Ascending aorta (tissue), 2 donors: ENCODE data around the gene ABCG5. TPM values are rescaled to one million over a fixed set of nuclear protein-coding genes. Genes with fewer than 3 reads are reported as not detected.

ENCODE experiments used
- DNase-seq, 2 donors: peaks; one replicate each; pipeline ENCODE4 v3.0.0-alpha.2; 2019; ENCODE audit warnings: low spot score in 2 of 2
- H3K27ac ChIP-seq, 2 donors: fragments of 200-600 bp; sonication (generic); one replicate each; pipeline ENCODE4 v1.5.1; 2016 to 2017; ENCODE audit warnings: mild to moderate bottlenecking in 1 of 2
- H3K27me3 ChIP-seq: fragments of 200-600 bp; sonication (generic); one replicate; pipeline ENCODE4 v1.5.1; 2017
- H3K36me3 ChIP-seq, 2 donors: fragments of 200-600 bp; sonication (generic); one replicate each; pipeline ENCODE4 v1.5.1; 2016
- H3K4me1 ChIP-seq, 2 donors: fragments of 200-600 bp; sonication (generic); one replicate each; pipeline ENCODE4 v1.5.1; 2016 to 2017; ENCODE audit warnings: mild to moderate bottlenecking in 1 of 2
- H3K4me3 ChIP-seq, 2 donors: fragments of 200-600 bp; sonication (generic); one replicate each; pipeline ENCODE4 v1.5.1; 2016 to 2017; ENCODE audit warnings: mild to moderate bottlenecking in 1 of 2
- H3K9me3 ChIP-seq, 2 donors: fragments of 200-600 bp; sonication (generic); one replicate each; pipeline ENCODE4 v1.5.1; 2016
- intact Hi-C: fragments of 100-400 bp; cut with DNase I; formaldehyde crosslinking; loops from one replicate; pipeline ENCODE4 v1.15.1; 2023
- total RNA-seq: library from RNA; depleted of rRNA; stranded (reverse); fragments of >200 nt; gene quantifications from one replicate; pipeline ENCODE4 v1.1.0, GENCODE V29; 2016
- TF ChIP-seq, protein P1 (sequence below), 3 experiments: fragments of 200-600 bp in 2 of 3; fragments of 450-650 bp in 1 of 3; sonication (generic) in 2 of 3; IDR thresholded peaks; one replicate each; pipeline ENCODE4 v1.5.1; 2016 to 2019; ENCODE audit warnings: antibody characterized with exemption in 3 of 3, mild to moderate bottlenecking in 1 of 3, moderate library complexity in 1 of 3

Gene ABCG5
- total RNA-seq, 1 donor from 2014 or later: 4.0 TPM

- intact Hi-C loops: no loop called here
- no peak for DNase-seq
- no peak overlapping the region for H3K27ac ChIP-seq
These were observed 25.7 kb downstream of the ABCG5 start for GRCh38 chr2:43812947-43813346.

GRCh38 chr2:43812006-43812405, 26.6 kb downstream of the ABCG5 start:
- Histone ChIP-seq H3K36me3 (peaks cover 6 to 23% of the 10 kb centered on the region in 2 donors), H3K9me3 (no peaks in the 10 kb centered on the region), H3K4me1 (no peaks in the 10 kb centered on the region), H3K27me3 (no peaks in the 10 kb centered on the region), H3K27ac (no peak overlapping the region), H3K4me3 (no peak overlapping the region)
- DNase-seq: no peak
- intact Hi-C loops: no loop called here
- TF ChIP-seq, protein P1, sequence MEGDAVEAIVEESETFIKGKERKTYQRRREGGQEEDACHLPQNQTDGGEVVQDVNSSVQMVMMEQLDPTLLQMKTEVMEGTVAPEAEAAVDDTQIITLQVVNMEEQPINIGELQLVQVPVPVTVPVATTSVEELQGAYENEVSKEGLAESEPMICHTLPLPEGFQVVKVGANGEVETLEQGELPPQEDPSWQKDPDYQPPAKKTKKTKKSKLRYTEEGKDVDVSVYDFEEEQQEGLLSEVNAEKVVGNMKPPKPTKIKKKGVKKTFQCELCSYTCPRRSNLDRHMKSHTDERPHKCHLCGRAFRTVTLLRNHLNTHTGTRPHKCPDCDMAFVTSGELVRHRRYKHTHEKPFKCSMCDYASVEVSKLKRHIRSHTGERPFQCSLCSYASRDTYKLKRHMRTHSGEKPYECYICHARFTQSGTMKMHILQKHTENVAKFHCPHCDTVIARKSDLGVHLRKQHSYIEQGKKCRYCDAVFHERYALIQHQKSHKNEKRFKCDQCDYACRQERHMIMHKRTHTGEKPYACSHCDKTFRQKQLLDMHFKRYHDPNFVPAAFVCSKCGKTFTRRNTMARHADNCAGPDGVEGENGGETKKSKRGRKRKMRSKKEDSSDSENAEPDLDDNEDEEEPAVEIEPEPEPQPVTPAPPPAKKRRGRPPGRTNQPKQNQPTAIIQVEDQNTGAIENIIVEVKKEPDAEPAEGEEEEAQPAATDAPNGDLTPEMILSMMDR (IDR thresholded peaks at IDR 0.05): no peak

More at GRCh38 chr2:43812947-43813346, 25.7 kb downstream of the ABCG5 start:
- H3K9me3 ChIP-seq: no peaks in the 10 kb centered on the region
- H3K4me3 ChIP-seq: no peak overlapping the region
- no peaks in the 10 kb centered on the region for H3K27me3 ChIP-seq
- TF ChIP-seq, protein P1 (IDR thresholded peaks at IDR 0.05): no peak
- H3K4me1 ChIP-seq: no peaks in the 10 kb centered on the region
- peaks cover 6 to 19% of the 10 kb centered on the region in 2 donors for H3K36me3 ChIP-seq

- intact Hi-C loops: no loop called here
- TF ChIP-seq, protein P1 (IDR thresholded peaks at IDR 0.05): no peak
- peaks cover 8 to 33% of the 10 kb centered on the region in 2 donors for H3K36me3 ChIP-seq
- no peak for DNase-seq
- no peak overlapping the region for H3K27ac ChIP-seq
- no peaks in the 10 kb centered on the region for H3K27me3 ChIP-seq
- no peaks in the 10 kb centered on the region for H3K4me1 ChIP-seq
- no peak overlapping the region for H3K4me3 ChIP-seq
- no peaks in the 10 kb centered on the region for H3K9me3 ChIP-seq
These were observed 27.8 kb downstream of the ABCG5 start for GRCh38 chr2:43810888-43811287.

- Histone ChIP-seq H3K27me3 (no peaks in the 10 kb centered on the region), H3K4me3 (no peak overlapping the region), H3K27ac (no peak overlapping the region), H3K4me1 (no peaks in the 10 kb centered on the region), H3K9me3 (no peaks in the 10 kb centered on the region), H3K36me3 (peaks cover 13 to 38% of the 10 kb centered on the region in 2 donors)
- TF ChIP-seq, protein P1 (IDR thresholded peaks at IDR 0.05): no peak
- intact Hi-C loops: no loop called here
- DNase-seq: no peak
These were observed 28.2 kb downstream of the ABCG5 start for GRCh38 chr2:43810452-43810851.

DNA sequence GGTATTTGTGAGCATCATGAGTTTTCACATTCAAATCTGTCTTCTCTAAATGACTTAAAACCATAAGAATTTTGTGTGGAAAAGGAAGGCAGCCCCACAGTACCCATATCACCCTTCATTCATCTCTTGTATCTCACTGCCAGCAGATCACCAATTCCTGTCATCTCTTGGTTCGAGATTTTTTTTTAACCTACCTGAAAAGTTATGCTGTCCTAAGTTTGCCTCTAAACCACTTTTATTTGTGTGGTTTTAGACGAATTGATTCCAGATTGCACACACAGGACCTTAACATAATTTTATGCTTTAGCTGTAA, 32.0 kb downstream of the ABCG5 start:
- TF ChIP-seq, protein P1 (IDR thresholded peaks at IDR 0.05): no peak
- peaks cover 18 to 52% of the 10 kb centered on the region in 2 donors for H3K36me3 ChIP-seq
- H3K4me1 ChIP-seq: no peaks in the 10 kb centered on the region
- no peak for DNase-seq
- intact Hi-C loops: no loop called here
- no peaks in the 10 kb centered on the region for H3K9me3 ChIP-seq
- no peak overlapping the region for H3K27ac ChIP-seq
- no peaks in the 10 kb centered on the region for H3K27me3 ChIP-seq
- H3K4me3 ChIP-seq: no peak overlapping the region

DNA sequence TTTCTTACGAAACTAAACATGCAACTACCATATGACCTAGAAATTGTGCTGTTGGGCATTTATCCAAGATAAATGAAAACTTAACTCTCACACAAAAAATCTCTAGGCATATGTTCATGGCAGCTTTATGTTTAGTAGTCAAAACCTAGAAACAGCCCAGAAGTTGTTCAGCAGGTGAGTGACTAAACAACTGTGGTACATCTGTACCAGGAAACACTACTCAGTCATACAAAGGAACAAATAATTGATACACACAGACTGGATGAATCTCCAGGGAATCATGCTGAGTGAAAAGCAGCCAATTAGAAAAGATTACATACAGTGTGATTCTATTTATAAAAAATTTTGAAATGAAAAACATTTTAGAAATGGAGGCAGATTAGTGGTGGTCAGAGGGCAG, 35.5 kb downstream of the ABCG5 start:
- Histone ChIP-seq H3K27me3 (no peaks in the 10 kb centered on the region), H3K4me3 (no peak overlapping the region), H3K4me1 (no peaks in the 10 kb centered on the region), H3K9me3 (no peaks in the 10 kb centered on the region), H3K36me3 (peaks cover 13 to 33% of the 10 kb centered on the region in 2 donors), H3K27ac (no peak overlapping the region)
- intact Hi-C loops: no loop called here
- DNase-seq: no peak
- TF ChIP-seq, protein P1 (IDR thresholded peaks at IDR 0.05): no peak
